ENCODE data around the gene MDM4.

Gene MDM4

DNA sequence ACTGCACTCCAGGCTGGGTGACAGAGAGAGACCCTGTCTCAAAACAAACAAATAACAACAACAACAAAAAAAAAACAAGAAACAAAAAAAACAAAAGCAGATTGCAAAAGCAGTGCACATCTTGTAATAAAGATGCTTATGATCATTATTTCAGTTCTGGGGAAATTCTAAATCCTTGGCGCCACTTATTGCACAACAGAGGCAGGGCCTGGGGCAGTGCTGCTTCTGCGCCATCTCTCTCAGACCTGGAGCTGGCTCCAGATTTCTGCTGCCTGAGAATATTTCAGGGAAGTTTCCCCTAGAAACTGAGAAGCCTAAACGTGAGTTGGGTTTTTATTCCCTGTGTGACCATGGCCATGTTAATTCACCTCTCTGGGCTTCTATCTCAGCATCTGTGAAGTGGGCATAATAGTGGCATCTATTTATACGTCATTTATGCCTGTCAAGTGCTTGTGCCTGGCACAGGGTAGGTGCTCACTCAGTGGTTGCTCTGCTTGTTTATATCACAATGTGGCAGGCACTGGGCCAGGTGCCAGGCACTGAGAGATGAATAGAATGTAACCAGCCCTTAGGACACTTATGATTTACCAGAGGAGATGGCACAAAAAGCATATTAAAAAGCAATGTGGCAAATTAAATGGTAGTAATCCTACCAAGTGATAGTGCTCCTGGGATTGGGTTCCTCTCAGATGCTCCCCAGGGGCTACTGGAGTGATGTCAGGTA, 67.9 kb downstream of the MDM4 start:
- Mint-ChIP-seq H3K4me1 (ENCODE audit: low read depth) (peaks cover 18% of the 10 kb centered on the region), H3K9me3 (no peaks in the 10 kb centered on the region), H3K4me3 (no peak overlapping the region), H3K27me3 (no peaks in the 10 kb centered on the region), H3K27ac (no peak overlapping the region), H3K36me3 (ENCODE audit: low read depth) (peaks cover 31% of the 10 kb centered on the region)
- DNase-seq = no peak

DNA sequence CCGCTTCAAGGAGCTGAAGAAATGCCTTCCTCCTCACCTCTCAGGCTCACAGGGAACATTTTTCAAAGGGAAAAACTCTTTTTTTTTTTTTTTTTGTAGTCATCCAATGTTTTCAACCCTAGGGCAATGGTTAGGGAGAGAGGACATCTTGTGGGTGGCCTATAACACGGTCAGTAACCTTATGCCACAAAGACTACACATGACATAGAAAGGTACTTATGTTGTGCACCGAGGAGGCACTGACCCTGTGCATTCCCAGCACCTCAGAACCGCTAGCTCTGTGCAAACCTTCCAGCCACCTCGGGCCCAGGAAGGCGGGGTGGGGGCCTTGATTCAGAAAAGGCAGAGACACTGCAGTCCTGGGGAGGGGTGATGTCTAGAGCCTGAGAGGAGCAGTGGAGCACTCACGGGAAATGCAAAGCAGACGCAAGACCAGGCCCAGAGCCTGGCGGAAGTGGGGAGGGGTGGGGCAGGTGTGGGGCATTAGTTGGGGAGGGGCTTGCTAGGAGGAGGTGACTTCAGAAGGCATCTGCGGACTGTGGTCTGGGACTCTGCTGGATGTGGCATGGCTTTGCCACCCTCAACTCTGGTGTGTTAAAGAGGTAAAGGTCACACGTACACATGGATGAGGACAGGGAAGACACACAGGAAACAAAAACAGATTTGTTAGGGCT, 68.6 kb downstream of the MDM4 start:
- no peak overlapping the region for H3K27ac Mint-ChIP-seq
- H3K4me3 Mint-ChIP-seq = no peak overlapping the region
- no peak for DNase-seq
- H3K36me3 Mint-ChIP-seq (ENCODE audit: low read depth) = peaks cover 26% of the 10 kb centered on the region
- peaks cover 10% of the 10 kb centered on the region for H3K4me1 Mint-ChIP-seq (ENCODE audit: low read depth)
- no peaks in the 10 kb centered on the region for H3K9me3 Mint-ChIP-seq
- H3K27me3 Mint-ChIP-seq = no peaks in the 10 kb centered on the region

DNA sequence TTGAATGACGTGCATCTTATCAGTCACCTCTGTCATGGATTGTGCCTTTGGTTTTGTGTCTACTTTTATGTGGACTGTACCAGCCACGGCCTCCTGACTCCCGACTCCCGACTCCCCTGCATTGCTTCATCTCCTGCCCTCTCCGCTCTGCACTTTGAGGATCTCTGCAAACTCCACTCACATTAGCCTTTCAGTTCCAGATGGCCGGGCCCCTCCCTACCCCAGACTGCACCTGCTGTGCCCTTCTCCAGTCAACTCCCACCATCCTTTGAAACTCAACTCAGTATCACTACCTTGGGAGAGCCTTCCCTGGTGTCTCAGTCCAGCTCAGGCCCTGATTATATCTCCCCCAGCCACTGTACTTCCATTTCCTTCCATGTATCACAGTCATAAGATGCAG, 71.4 kb downstream of the MDM4 start:
- no peak overlapping the region for H3K27ac Mint-ChIP-seq
- DNase-seq = no peak
- peaks cover 2% of the 10 kb centered on the region for H3K36me3 Mint-ChIP-seq (ENCODE audit: low read depth)
- no peaks in the 10 kb centered on the region for H3K9me3 Mint-ChIP-seq
- H3K4me1 Mint-ChIP-seq (ENCODE audit: low read depth) = peaks cover 5% of the 10 kb centered on the region
- no peak overlapping the region for H3K4me3 Mint-ChIP-seq
- no peaks in the 10 kb centered on the region for H3K27me3 Mint-ChIP-seq

DNA sequence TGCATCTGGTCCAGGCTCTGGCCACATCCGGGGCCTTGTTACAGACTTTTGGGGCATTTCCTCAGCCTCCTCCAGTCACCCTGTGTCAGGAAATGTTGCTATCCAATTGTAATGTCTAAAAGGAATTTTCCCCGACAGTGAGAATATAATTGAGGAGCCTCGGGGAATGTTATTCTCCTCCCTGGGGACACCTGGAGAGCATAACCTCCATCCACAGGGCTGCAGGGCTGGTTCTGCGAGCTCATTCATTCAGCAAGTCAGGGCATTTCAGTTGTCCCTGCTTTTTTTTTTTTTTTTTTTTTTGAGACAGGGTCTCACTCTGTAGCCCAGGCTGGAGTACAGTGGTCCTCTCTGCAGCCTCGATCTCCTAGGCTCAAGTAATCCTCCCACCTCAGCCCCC, 72.6 kb downstream of the MDM4 start:
- Mint-ChIP-seq H3K4me1 (ENCODE audit: low read depth) (peaks cover 5% of the 10 kb centered on the region), H3K27ac (no peak overlapping the region), H3K4me3 (no peak overlapping the region), H3K9me3 (no peaks in the 10 kb centered on the region), H3K27me3 (no peaks in the 10 kb centered on the region), H3K36me3 (ENCODE audit: low read depth) (no peaks in the 10 kb centered on the region)
- no peak for DNase-seq

DNA sequence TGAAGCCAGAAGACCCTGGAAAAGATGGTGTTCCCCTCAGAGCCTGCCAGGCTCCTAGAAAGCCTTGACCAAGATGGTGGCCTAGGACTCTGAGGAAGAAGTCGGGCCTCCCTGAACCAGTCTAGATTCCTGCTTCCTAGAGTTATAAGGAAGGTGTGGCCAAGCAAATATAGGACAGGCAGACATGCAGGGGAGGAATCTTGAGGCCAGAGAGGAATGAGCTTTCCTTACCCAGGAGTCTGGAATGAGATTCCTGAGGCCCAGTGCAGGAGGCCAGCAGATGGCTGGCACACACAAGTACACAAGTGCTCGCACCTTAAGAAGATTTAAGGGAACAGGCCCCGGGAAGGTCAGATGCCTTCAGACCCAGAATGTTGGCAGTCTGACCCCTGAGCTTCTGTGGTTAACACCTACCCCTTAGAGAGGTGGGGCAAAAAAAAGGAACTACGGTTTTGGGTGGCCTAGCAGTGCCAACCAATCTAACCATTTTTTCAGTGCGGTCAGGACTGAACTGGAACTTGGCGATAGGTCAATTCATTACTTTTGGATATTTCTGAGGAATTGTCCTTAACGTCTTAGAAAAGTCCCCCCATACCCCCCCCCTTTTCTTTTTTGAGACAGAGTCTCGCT, 73.3 kb downstream of the MDM4 start:
- Mint-ChIP-seq H3K36me3 (ENCODE audit: low read depth) (no peaks in the 10 kb centered on the region), H3K9me3 (no peaks in the 10 kb centered on the region), H3K27ac (no peak overlapping the region), H3K27me3 (no peaks in the 10 kb centered on the region), H3K4me1 (ENCODE audit: low read depth) (peaks cover 4% of the 10 kb centered on the region), H3K4me3 (no peak overlapping the region)
- DNase-seq = no peak

DNA sequence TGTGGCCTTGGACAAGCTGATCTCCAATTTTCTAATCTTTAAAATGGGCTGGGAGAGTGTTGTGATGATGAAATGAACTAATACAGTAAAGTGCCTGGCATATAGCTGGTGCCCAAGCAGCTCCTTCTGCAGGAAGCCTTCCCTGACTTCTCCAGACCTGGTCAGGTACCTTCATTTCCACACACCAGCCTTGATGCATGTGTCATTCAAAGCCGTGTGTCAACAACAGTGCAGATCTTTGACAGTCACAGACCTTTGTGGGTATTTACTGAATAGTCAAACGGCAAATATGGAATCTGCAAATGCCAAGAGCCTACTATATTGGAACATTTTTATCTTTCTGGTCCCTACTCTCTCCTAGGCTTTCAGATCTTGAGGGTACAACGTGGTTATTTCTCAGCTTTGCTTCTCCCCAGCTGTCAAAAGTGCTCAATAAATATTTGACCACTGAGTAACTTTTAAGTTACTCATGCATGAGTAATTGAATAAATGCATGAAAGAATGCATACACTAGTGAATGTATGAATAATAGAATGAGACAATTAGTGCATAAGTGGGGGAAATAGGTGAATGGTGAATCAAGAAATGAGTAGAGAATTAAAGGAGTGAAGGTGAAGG, 75.4 kb downstream of the MDM4 start:
- no peak overlapping the region for H3K27ac Mint-ChIP-seq

DNA sequence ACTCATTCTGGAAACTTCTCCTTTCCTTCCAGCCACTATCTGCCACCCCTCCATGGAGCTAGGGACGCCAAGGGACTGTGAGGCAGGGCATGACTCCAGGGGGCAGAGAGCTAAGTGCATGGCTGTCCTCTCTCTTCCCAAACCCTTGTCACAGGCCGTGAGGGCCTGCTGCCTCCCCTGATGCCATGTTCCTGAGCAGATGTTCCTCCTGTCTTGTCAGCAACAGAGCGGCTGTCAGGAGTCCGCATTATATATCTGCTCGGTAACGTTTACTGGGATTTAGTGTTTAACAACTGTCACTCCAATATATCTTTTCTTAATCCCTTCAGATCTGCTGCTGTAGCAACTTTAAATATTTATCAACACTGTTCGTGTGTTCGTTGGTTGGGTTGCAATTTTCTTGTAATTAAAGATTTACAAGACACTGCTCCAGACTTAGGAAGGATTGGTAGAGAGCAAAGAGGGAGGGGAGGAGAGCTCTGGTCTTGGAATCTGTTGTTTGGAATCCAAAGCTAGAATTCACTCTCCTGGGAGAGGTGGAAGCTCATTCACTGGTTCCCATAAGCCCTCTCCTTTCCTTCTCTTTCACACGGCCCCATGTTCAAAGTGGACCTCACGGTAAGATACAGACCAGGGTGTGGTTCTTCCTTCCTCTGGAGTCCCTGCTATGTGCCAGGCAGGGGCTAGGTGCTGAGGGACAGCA, 76.2 kb downstream of the MDM4 start:
- no peak for DNase-seq
- no peaks in the 10 kb centered on the region for H3K9me3 Mint-ChIP-seq
- H3K36me3 Mint-ChIP-seq (ENCODE audit: low read depth) = peaks cover 6% of the 10 kb centered on the region
- no peak overlapping the region for H3K27ac Mint-ChIP-seq
- no peak overlapping the region for H3K4me3 Mint-ChIP-seq
- H3K4me1 Mint-ChIP-seq (ENCODE audit: low read depth) = no peaks in the 10 kb centered on the region
- no peaks in the 10 kb centered on the region for H3K27me3 Mint-ChIP-seq

More for the DNA sequence above, 75.4 kb downstream of the MDM4 start:
- Mint-ChIP-seq H3K36me3 (ENCODE audit: low read depth) (peaks cover 4% of the 10 kb centered on the region), H3K4me3 (no peak overlapping the region), H3K4me1 (ENCODE audit: low read depth) (no peaks in the 10 kb centered on the region), H3K27me3 (no peaks in the 10 kb centered on the region), H3K9me3 (no peaks in the 10 kb centered on the region)
- no peak for DNase-seq

DNA sequence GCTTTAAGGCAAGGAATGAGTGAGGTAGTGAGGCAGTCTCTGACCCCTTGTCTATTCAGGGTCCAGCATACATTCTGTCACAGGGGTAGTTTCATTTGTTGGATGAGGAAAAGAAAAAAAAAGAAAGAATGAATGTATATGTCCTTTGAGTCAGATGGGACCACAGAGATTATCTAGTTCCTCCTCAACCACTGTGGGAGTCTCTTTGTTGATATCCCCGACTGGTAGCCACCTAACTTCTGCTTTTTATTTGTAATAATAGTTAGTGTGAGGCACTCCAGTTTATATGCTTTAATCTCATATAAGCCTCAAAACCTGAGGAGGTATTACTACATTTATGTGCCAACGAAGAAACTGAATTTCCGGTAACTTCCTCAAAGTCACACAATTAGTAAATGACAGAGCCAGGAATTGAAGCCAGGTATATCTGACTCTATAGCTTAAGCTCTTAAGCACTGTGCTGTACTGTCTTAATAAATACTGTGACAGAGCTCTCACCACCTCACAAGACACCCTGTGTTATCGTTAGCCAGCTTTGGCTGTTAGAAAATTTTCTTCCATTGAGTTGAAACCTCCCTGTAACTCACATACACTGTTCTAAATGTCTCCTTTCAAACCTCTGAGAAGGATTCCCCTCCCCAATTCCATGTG, 82.2 kb downstream of the MDM4 start:
- DNase-seq = no peak
- H3K27ac Mint-ChIP-seq = no peak overlapping the region
- H3K4me3 Mint-ChIP-seq = no peak overlapping the region

DNA sequence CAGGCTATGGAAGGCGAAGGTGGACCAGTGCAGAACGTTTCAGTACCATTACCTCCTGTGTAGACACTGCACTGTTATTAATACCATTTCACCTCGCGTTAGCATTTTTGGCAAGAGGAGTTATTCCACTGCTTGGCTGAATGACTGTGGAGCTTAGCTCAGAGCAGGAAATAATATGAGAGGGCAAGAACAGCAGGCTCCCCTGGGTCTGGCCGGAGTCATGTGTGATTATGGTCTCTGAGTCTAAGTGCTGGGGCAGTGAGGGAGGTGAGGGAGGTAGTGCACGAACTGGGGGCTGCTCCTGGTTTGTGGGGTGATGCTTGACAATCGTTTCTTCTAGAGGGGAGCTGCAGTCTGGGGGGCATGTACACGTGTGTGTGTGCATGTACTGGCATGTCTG, 82.9 kb downstream of the MDM4 start:
- Mint-ChIP-seq H3K27ac (no peak overlapping the region), H3K4me3 (no peak overlapping the region), H3K27me3 (no peaks in the 10 kb centered on the region), H3K4me1 (ENCODE audit: low read depth) (no peaks in the 10 kb centered on the region), H3K9me3 (no peaks in the 10 kb centered on the region), H3K36me3 (ENCODE audit: low read depth) (peaks cover 9% of the 10 kb centered on the region)
- DNase-seq = no peak

More for the DNA sequence above, 82.2 kb downstream of the MDM4 start:
- Mint-ChIP-seq H3K4me1 (ENCODE audit: low read depth) (no peaks in the 10 kb centered on the region), H3K36me3 (ENCODE audit: low read depth) (peaks cover 9% of the 10 kb centered on the region), H3K27me3 (no peaks in the 10 kb centered on the region), H3K9me3 (no peaks in the 10 kb centered on the region)

DNA sequence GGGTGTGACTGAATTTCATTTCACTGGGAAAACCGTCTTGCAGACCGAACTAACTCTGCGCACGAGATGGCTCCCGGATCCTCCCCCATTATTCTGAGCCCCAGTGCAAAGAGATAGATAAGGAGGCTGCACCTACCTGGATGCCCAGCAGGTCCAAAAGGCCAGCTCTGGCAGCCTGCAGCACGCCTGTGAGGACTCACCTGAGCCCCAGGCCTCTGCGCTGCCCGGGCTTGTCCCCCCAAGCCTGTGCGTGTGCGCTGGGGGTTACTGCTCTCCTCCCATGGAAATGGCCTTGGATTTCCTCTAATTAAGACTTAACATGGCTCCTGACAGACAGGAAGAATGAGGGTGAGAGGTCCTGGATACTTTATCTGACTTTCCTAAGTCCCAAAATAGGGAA, 83.4 kb downstream of the MDM4 start:
- Mint-ChIP-seq H3K4me1 (ENCODE audit: low read depth) (no peaks in the 10 kb centered on the region), H3K27me3 (no peaks in the 10 kb centered on the region), H3K27ac (no peak overlapping the region), H3K4me3 (no peak overlapping the region), H3K36me3 (ENCODE audit: low read depth) (peaks cover 9% of the 10 kb centered on the region), H3K9me3 (no peaks in the 10 kb centered on the region)
- no peak for DNase-seq

DNA sequence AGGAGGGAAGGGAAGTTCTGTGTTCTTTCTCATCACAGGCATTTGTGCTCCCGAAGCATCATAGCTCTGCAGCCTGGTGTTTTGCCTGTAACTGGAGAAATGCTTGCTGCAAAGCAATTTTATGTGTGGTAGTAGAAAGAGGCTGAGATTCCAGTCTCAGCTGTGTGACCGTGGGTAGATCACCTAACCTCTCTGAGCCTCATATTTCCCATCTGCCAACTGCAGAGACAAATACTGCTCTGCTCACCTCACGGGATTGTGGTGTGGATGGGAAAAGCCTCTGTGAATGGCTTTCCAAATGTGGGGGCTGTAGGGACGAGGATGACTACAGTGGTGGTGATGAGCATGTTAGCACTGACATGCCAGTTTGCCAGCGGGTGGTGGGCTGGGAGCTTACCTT, 84.0 kb downstream of the MDM4 start:
- no peaks in the 10 kb centered on the region for H3K4me1 Mint-ChIP-seq (ENCODE audit: low read depth)
- no peak overlapping the region for H3K4me3 Mint-ChIP-seq
- peaks cover 9% of the 10 kb centered on the region for H3K36me3 Mint-ChIP-seq (ENCODE audit: low read depth)
- DNase-seq = no peak
- no peaks in the 10 kb centered on the region for H3K27me3 Mint-ChIP-seq
- no peaks in the 10 kb centered on the region for H3K9me3 Mint-ChIP-seq
- H3K27ac Mint-ChIP-seq = no peak overlapping the region

DNA sequence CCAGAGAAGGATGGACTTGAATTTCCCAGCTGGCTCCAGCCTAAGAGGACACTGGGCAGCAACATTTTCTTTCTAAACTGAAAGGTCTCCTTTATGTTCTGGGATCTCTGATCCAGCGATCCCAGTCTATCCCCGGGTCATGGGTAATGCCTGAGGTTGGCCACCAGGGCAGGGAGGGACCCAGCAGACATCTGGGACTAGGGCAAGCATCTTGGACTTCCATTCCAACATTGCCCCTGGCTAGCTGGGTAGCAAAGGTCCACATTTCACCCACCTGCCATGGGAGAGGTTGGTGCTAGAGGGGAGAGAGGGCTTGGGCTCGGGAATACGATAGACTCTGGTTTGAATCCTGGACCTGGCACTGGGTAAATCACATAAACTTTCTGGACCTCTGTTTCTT, 84.8 kb downstream of the MDM4 start:
- DNase-seq = no peak
- H3K27ac Mint-ChIP-seq = no peak overlapping the region
- no peak overlapping the region for H3K4me3 Mint-ChIP-seq
- no peaks in the 10 kb centered on the region for H3K27me3 Mint-ChIP-seq
- peaks cover 7% of the 10 kb centered on the region for H3K36me3 Mint-ChIP-seq (ENCODE audit: low read depth)
- H3K9me3 Mint-ChIP-seq = no peaks in the 10 kb centered on the region
- no peaks in the 10 kb centered on the region for H3K4me1 Mint-ChIP-seq (ENCODE audit: low read depth)

DNA sequence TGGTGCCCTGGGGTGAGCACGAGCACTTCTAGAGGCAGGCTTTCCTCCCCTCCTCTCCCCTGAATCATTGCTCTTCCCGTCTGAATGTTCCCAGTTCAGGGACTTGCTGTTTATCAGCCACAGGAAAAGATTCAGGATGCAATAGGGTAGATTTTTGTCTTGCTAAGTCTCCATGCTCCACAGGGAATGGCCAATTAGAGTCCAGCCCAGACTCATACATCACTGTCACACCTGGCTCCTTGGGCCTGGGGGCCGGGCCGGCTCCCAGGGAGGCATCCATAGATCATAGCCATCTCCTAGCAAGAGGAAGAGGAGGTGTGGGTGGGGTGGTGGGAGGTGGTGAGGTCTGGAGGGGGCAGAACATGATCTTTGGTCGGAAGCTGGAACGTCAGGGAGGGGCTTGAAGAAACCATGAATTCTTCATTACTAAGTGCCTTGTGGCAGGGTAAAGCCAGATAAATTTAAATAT, 85.9 kb downstream of the MDM4 start:
- Mint-ChIP-seq H3K27ac (no peak overlapping the region), H3K4me1 (ENCODE audit: low read depth) (no peaks in the 10 kb centered on the region), H3K9me3 (no peaks in the 10 kb centered on the region), H3K36me3 (ENCODE audit: low read depth) (peaks cover 3% of the 10 kb centered on the region), H3K27me3 (no peaks in the 10 kb centered on the region), H3K4me3 (no peak overlapping the region)
- DNase-seq = no peak
